ENCODE measurements around the gene XXYLT1. TPM values are rescaled to one million over a fixed set of nuclear protein-coding genes. Genes with fewer than 3 reads are reported as not detected.

XXYLT1 gene
- total RNA-seq, 1 experiment from 2014 or later: 10.9 TPM

- POLR2A ChIA-PET: no interaction called here
These were observed 95.3 kb downstream of the XXYLT1 start for GRCh38 chr3:195175476-195176337.

GRCh38 chr3:195175076-195175475, 95.9 kb downstream of the XXYLT1 start:
- intact Hi-C loops (cut with micrococcal nuclease): no loop called here
- no peaks in the 10 kb centered on the region for H3K27me3 ChIP-seq (ENCODE audit: insufficient read depth, low read length)
- H4K20me1 ChIP-seq (ENCODE audit: insufficient read depth): no peaks in the 10 kb centered on the region
- ChIA-PET CTCF (no interaction called here), POLR2A (no interaction called here), RAD21 (ENCODE audit: low non-redundant PET in 1 of 2, low total read pairs in 2 of 2, uncharacterized antibody in 2 of 2, unreplicated experiment in 2 of 2) (no interaction called here)
- no peaks in the 10 kb centered on the region for H3K4me1 ChIP-seq (ENCODE audit: control insufficient read depth in 1 of 2, insufficient read depth in 2 of 2, low read length in 2 of 2)
- no peak overlapping the region for H3K4me2 ChIP-seq (ENCODE audit: low read length)
- H3K4me3 ChIP-seq (replicated peaks in 1 of 2; ENCODE audit: low read depth in 1 of 2, low read length in 2 of 2): no peak overlapping the region
- BruUV-seq (replicated peaks): no TSS peak
- DNase-seq (ENCODE audit: low read depth, low spot score) (no peak), ATAC-seq (no peak)
- TF ChIP-seq EGR1 (IDR thresholded peaks at IDR 0.05; ENCODE audit: low read depth) (no peak), ZFX (IDR thresholded peaks at IDR 0.05) (no peak)
- no peaks in the 10 kb centered on the region for H3K79me2 ChIP-seq (ENCODE audit: insufficient read depth, low read length)
- H3K27ac ChIP-seq (ENCODE audit: low read depth, low read length): no peak overlapping the region
- no peaks in the 10 kb centered on the region for H3K36me3 ChIP-seq (ENCODE audit: control insufficient read depth in 1 of 2, insufficient read depth in 2 of 2, low read length in 2 of 2)
- no peaks in the 10 kb centered on the region for H3K9me3 ChIP-seq (ENCODE audit: control insufficient read depth in 1 of 2, insufficient read depth in 1 of 2, low read depth in 1 of 2, low read length in 2 of 2)
- H3K9me2 ChIP-seq (ENCODE audit: insufficient read depth): no peaks in the 10 kb centered on the region
- H3K9ac ChIP-seq (ENCODE audit: low read length): no peak overlapping the region
- H2AFZ ChIP-seq (ENCODE audit: low read depth, low read length, poor library complexity, severe bottlenecking): no peak overlapping the region

More at GRCh38 chr3:195175476-195176337, 95.3 kb downstream of the XXYLT1 start:
- no peaks in the 10 kb centered on the region for H3K79me2 ChIP-seq (ENCODE audit: insufficient read depth, low read length)
- ChIA-PET CTCF (no interaction called here), RAD21 (ENCODE audit: low non-redundant PET in 1 of 2, low total read pairs in 2 of 2, uncharacterized antibody in 2 of 2, unreplicated experiment in 2 of 2) (no interaction called here)
- H3K36me3 ChIP-seq (ENCODE audit: control insufficient read depth in 1 of 2, insufficient read depth in 2 of 2, low read length in 2 of 2): no peaks in the 10 kb centered on the region
- H3K9me2 ChIP-seq (ENCODE audit: insufficient read depth): no peaks in the 10 kb centered on the region
- TF ChIP-seq MAX (IDR thresholded peaks at IDR 0.05): no peak
- intact Hi-C loops (cut with micrococcal nuclease): no loop called here
- no peaks in the 10 kb centered on the region for H4K20me1 ChIP-seq (ENCODE audit: insufficient read depth)
- H3K4me1 ChIP-seq (ENCODE audit: control insufficient read depth in 1 of 2, insufficient read depth in 2 of 2, low read length in 2 of 2): no peaks in the 10 kb centered on the region
- H3K9ac ChIP-seq (ENCODE audit: low read length): no peak overlapping the region
- no TSS peak for BruUV-seq (replicated peaks)
- no peak for ATAC-seq
- no peak overlapping the region for H3K4me3 ChIP-seq (replicated peaks in 1 of 2; ENCODE audit: low read depth in 1 of 2, low read length in 2 of 2)
- no peak overlapping the region for H3K4me2 ChIP-seq (ENCODE audit: low read length)
- no peak overlapping the region for H3K27ac ChIP-seq (ENCODE audit: low read depth, low read length)
- no peak overlapping the region for H2AFZ ChIP-seq (ENCODE audit: low read depth, low read length, poor library complexity, severe bottlenecking)
- H3K27me3 ChIP-seq (ENCODE audit: insufficient read depth, low read length): no peaks in the 10 kb centered on the region
- H3K9me3 ChIP-seq (ENCODE audit: control insufficient read depth in 1 of 2, insufficient read depth in 1 of 2, low read depth in 1 of 2, low read length in 2 of 2): no peaks in the 10 kb centered on the region
- no peak for DNase-seq (ENCODE audit: low read depth, low spot score)

Measured in HCT116 (cell line).